ENCODE data around the gene LTA. TPM values are rescaled to one million over a fixed set of nuclear protein-coding genes. Genes with fewer than 3 reads are reported as not detected.

Gene LTA
- polyA plus RNA-seq, 1 donor from 2014 or later, result not detected

- Histone ChIP-seq H3K9me3 (ENCODE audit: low read length) (no peaks in the 10 kb centered on the region), H3F3A (ENCODE audit: insufficient read depth, low read length, poor library complexity, severe bottlenecking) (no peaks in the 10 kb centered on the region), H2AFZ (ENCODE audit: low read depth, low read length) (no peak overlapping the region), H3K9me2 (ENCODE audit: insufficient read depth, low read length) (no peaks in the 10 kb centered on the region), H3K79me2 (replicated peaks; ENCODE audit: insufficient read depth, low read length) (no peaks in the 10 kb centered on the region), H3K27ac (ENCODE audit: low read length) (no peak overlapping the region), H3K27me3 (ENCODE audit: insufficient read depth, low read depth, low read length) (no peaks in the 10 kb centered on the region), H4K20me1 (ENCODE audit: insufficient read depth) (no peaks in the 10 kb centered on the region), H3K4me2 (ENCODE audit: low read length) (no peak overlapping the region), H3K4me3 (ENCODE audit: low read length) (no peak overlapping the region), H3K9ac (ENCODE audit: low read length) (no peak overlapping the region), H3K36me3 (ENCODE audit: insufficient read depth, low read length) (no peaks in the 10 kb centered on the region)
- no peak for TF ChIP-seq EZH2 (IDR thresholded peaks at IDR 0.05; ENCODE audit: borderline replicate concordance, insufficient read depth, low read length, poor library complexity, severe bottlenecking)
- TF ChIP-seq MXI1 (conservative IDR thresholded peaks at IDR 0.05; ENCODE audit: poor library complexity, severe bottlenecking), result no peak
- TF ChIP-seq CTCF (IDR thresholded peaks at IDR 0.05; ENCODE audit: poor library complexity, severe bottlenecking), result no peak
These were observed 2.3 kb downstream of the LTA start for GRCh38 chr6:31574106-31575061.

DNA sequence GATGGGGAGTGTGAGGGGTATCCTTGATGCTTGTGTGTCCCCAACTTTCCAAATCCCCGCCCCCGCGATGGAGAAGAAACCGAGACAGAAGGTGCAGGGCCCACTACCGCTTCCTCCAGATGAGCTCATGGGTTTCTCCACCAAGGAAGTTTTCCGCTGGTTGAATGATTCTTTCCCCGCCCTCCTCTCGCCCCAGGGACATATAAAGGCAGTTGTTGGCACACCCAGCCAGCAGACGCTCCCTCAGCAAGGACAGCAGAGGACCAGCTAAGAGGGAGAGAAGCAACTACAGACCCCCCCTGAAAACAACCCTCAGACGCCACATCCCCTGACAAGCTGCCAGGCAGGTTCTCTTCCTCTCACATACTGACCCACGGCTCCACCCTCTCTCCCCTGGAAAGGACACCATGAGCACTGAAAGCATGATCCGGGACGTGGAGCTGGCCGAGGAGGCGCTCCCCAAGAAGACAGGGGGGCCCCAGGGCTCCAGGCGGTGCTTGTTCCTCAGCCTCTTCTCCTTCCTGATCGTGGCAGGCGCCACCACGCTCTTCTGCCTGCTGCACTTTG lies 3.3 kb downstream of the LTA start, which contains the start of gene TNF:
TNF (plus strand) TSS at position 231 of the 567 bp plus-strand sequence; CDS start at position 408, 177 bp downstream.
- Histone ChIP-seq H3K9me3 (ENCODE audit: low read length) (no peaks in the 10 kb centered on the region), H3F3A (ENCODE audit: insufficient read depth, low read length, poor library complexity, severe bottlenecking) (no peaks in the 10 kb centered on the region), H3K36me3 (ENCODE audit: insufficient read depth, low read length) (no peaks in the 10 kb centered on the region), H3K4me2 (ENCODE audit: low read length) (no peak within 1 kb of the TSS), H3K9ac (ENCODE audit: low read length) (no peak within 1 kb of the TSS), H3K4me3 (ENCODE audit: low read length) (no peak within 1 kb of the TSS), H3K79me2 (replicated peaks; ENCODE audit: insufficient read depth, low read length) (no peaks in the 10 kb centered on the region), H4K20me1 (ENCODE audit: insufficient read depth) (no peaks in the 10 kb centered on the region), H3K9me2 (ENCODE audit: insufficient read depth, low read length) (no peaks in the 10 kb centered on the region), H2AFZ (ENCODE audit: low read depth, low read length) (no peak within 1 kb of the TSS), H3K27ac (ENCODE audit: low read length) (no peak within 1 kb of the TSS), H3K27me3 (ENCODE audit: insufficient read depth, low read depth, low read length) (no peaks in the 10 kb centered on the region)
- TF ChIP-seq MXI1 (conservative IDR thresholded peaks at IDR 0.05; ENCODE audit: poor library complexity, severe bottlenecking) (no peak), EZH2 (IDR thresholded peaks at IDR 0.05; ENCODE audit: borderline replicate concordance, insufficient read depth, low read length, poor library complexity, severe bottlenecking) (no peak), POLR2AphosphoS5 (IDR thresholded peaks at IDR 0.05) (no peak), RAD21 (conservative IDR thresholded peaks at IDR 0.05) (no peak), TAF1 (IDR thresholded peaks at IDR 0.05; ENCODE audit: low read depth) (no peak), SMC3 (conservative IDR thresholded peaks at IDR 0.05; ENCODE audit: poor library complexity) (no peak), CTCF (IDR thresholded peaks at IDR 0.05; ENCODE audit: poor library complexity, severe bottlenecking) (no peak), EP300 (conservative IDR thresholded peaks at IDR 0.05; ENCODE audit: poor library complexity, severe bottlenecking) (no peak)
- TF ChIP-seq, protein P1, sequence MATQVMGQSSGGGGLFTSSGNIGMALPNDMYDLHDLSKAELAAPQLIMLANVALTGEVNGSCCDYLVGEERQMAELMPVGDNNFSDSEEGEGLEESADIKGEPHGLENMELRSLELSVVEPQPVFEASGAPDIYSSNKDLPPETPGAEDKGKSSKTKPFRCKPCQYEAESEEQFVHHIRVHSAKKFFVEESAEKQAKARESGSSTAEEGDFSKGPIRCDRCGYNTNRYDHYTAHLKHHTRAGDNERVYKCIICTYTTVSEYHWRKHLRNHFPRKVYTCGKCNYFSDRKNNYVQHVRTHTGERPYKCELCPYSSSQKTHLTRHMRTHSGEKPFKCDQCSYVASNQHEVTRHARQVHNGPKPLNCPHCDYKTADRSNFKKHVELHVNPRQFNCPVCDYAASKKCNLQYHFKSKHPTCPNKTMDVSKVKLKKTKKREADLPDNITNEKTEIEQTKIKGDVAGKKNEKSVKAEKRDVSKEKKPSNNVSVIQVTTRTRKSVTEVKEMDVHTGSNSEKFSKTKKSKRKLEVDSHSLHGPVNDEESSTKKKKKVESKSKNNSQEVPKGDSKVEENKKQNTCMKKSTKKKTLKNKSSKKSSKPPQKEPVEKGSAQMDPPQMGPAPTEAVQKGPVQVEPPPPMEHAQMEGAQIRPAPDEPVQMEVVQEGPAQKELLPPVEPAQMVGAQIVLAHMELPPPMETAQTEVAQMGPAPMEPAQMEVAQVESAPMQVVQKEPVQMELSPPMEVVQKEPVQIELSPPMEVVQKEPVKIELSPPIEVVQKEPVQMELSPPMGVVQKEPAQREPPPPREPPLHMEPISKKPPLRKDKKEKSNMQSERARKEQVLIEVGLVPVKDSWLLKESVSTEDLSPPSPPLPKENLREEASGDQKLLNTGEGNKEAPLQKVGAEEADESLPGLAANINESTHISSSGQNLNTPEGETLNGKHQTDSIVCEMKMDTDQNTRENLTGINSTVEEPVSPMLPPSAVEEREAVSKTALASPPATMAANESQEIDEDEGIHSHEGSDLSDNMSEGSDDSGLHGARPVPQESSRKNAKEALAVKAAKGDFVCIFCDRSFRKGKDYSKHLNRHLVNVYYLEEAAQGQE (IDR thresholded peaks at IDR 0.05; ENCODE audit: borderline replicate concordance), result no peak

All from neural cell (in vitro differentiated cells).